Muscle layer of colon (tissue), 2 donors: ENCODE measurements around the gene ZNF512.
"Not testable (repeated sequence)": the region's sequence is repeated elsewhere in the genome, so short reads cannot be mapped to it uniquely, and the experiment has no call there.

ENCODE experiments used
- H3K27ac ChIP-seq: one replicate; pipeline ENCODE4 v1.7.0; 2013; ENCODE audit warnings: low read depth, mild to moderate bottlenecking, low read length, moderate library complexity
- H3K27me3 ChIP-seq, 2 donors: one replicate each; pipeline ENCODE4 v1.7.0; 2013; ENCODE audit warnings: low read length in 2 of 2, mild to moderate bottlenecking in 2 of 2; ENCODE audit not compliant: insufficient read depth in 2 of 2, control insufficient read depth in 1 of 2
- H3K36me3 ChIP-seq: one replicate; pipeline ENCODE4 v1.7.0; 2013; ENCODE audit warnings: mild to moderate bottlenecking, low read length; ENCODE audit not compliant: insufficient read depth
- H3K4me1 ChIP-seq: one replicate; pipeline ENCODE4 v1.7.0; 2013; ENCODE audit warnings: mild to moderate bottlenecking, low read length; ENCODE audit not compliant: insufficient read depth
- H3K4me3 ChIP-seq, 2 donors: one replicate each; pipeline ENCODE4 v1.7.0; 2013; ENCODE audit warnings: low read length in 2 of 2, low read depth in 1 of 2, mild to moderate bottlenecking in 1 of 2, moderate library complexity in 1 of 2
- H3K9ac ChIP-seq: one replicate; pipeline ENCODE4 v1.7.0; 2013; ENCODE audit warnings: low read length
- H3K9me3 ChIP-seq: one replicate; pipeline ENCODE4 v1.7.0; 2013; ENCODE audit warnings: mild to moderate bottlenecking, low read length
- donor health status: abdominal sarcoma.
- donor health status: Adenocarcinoma of cecum.

Gene ZNF512

GRCh38 chr2:27582695-27583389 is at the start of gene ZNF512:
TSS of gene ZNF512 (plus strand) at chr2:27583042. CDS start at chr2:27583113, 71 bp downstream.
- H3K36me3 ChIP-seq, result no peaks in the 10 kb centered on the region
- H3K27me3 ChIP-seq, result no peaks in the 10 kb centered on the region
- peak within 1 kb of the TSS; percentile 97 for H3K9ac ChIP-seq
- H3K9me3 ChIP-seq, result no peaks in the 10 kb centered on the region
- peak within 1 kb of the TSS; percentile 83 for H3K27ac ChIP-seq
- peaks cover 21% of the 10 kb centered on the region for H3K4me1 ChIP-seq
- peak within 1 kb of the TSS; percentile 75 to 84 for H3K4me3 ChIP-seq

GRCh38 chr2:27537287-27537686 is 45.6 kb upstream of the ZNF512 start:
- no peaks in the 10 kb centered on the region for H3K9me3 ChIP-seq
- H3K27ac ChIP-seq, result no peak overlapping the region
- H3K4me1 ChIP-seq, result no peaks in the 10 kb centered on the region
- no peak overlapping the region for H3K9ac ChIP-seq
- no peaks in the 10 kb centered on the region for H3K36me3 ChIP-seq
- H3K27me3 ChIP-seq, result no peaks in the 10 kb centered on the region
- no peak overlapping the region for H3K4me3 ChIP-seq

- not testable (repeated sequence) for H3K4me3 ChIP-seq, H3K27me3 ChIP-seq, H3K9me3 ChIP-seq, H3K4me1 ChIP-seq, H3K9ac ChIP-seq, H3K27ac ChIP-seq, H3K36me3 ChIP-seq
Measured at GRCh38 chr2:27538839-27539450, 43.9 kb upstream of the ZNF512 start.

- not testable (repeated sequence) for H3K4me1 ChIP-seq, H3K9me3 ChIP-seq, H3K4me3 ChIP-seq, H3K36me3 ChIP-seq, H3K27me3 ChIP-seq, H3K9ac ChIP-seq, H3K27ac ChIP-seq
Measured at GRCh38 chr2:27539649-27540048, 43.2 kb upstream of the ZNF512 start.

GRCh38 chr2:27544143-27544821 is 38.6 kb upstream of the ZNF512 start:
- H3K27ac ChIP-seq, result no peak overlapping the region

GRCh38 chr2:27545348-27546141 is 37.3 kb upstream of the ZNF512 start:
- H3K9me3 ChIP-seq, result no peaks in the 10 kb centered on the region
- no peaks in the 10 kb centered on the region for H3K36me3 ChIP-seq
- no peaks in the 10 kb centered on the region for H3K27me3 ChIP-seq
- no peaks in the 10 kb centered on the region for H3K4me1 ChIP-seq
- no peak overlapping the region for H3K9ac ChIP-seq
- H3K4me3 ChIP-seq, result no peak overlapping the region
- H3K27ac ChIP-seq, result no peak overlapping the region

More at GRCh38 chr2:27544143-27544821, 38.6 kb upstream of the ZNF512 start:
- Histone ChIP-seq H3K27me3 (no peaks in the 10 kb centered on the region), H3K9me3 (no peaks in the 10 kb centered on the region), H3K4me1 (no peaks in the 10 kb centered on the region), H3K4me3 (no peak overlapping the region), H3K9ac (no peak overlapping the region), H3K36me3 (no peaks in the 10 kb centered on the region)

- no peaks in the 10 kb centered on the region for H3K36me3 ChIP-seq
- H3K9ac ChIP-seq, result no peak overlapping the region
- H3K9me3 ChIP-seq, result no peaks in the 10 kb centered on the region
- H3K4me1 ChIP-seq, result no peaks in the 10 kb centered on the region
- H3K27me3 ChIP-seq, result no peaks in the 10 kb centered on the region
- no peak overlapping the region for H3K4me3 ChIP-seq
- no peak overlapping the region for H3K27ac ChIP-seq
Measured at GRCh38 chr2:27549303-27549702, 33.5 kb upstream of the ZNF512 start.

GRCh38 chr2:27551514-27551913 is 31.3 kb upstream of the ZNF512 start:
- Histone ChIP-seq H3K27ac (no peak overlapping the region), H3K27me3 (no peaks in the 10 kb centered on the region), H3K4me3 (no peak overlapping the region), H3K36me3 (no peaks in the 10 kb centered on the region), H3K4me1 (no peaks in the 10 kb centered on the region), H3K9me3 (no peaks in the 10 kb centered on the region), H3K9ac (no peak overlapping the region)

- H3K36me3 ChIP-seq, result no peaks in the 10 kb centered on the region
- H3K9ac ChIP-seq, result no peak overlapping the region
- no peak overlapping the region for H3K27ac ChIP-seq
- no peaks in the 10 kb centered on the region for H3K4me1 ChIP-seq
- H3K9me3 ChIP-seq, result no peaks in the 10 kb centered on the region
- H3K27me3 ChIP-seq, result no peaks in the 10 kb centered on the region
- H3K4me3 ChIP-seq, result no peak overlapping the region
Measured at GRCh38 chr2:27552941-27553340, 29.9 kb upstream of the ZNF512 start.

- H3K9ac ChIP-seq, H3K4me1 ChIP-seq, H3K4me3 ChIP-seq, H3K27me3 ChIP-seq, H3K9me3 ChIP-seq, H3K27ac ChIP-seq, H3K36me3 ChIP-seq: not testable (repeated sequence)
Measured at GRCh38 chr2:27554451-27554850, 28.4 kb upstream of the ZNF512 start.

GRCh38 chr2:27559228-27559627 is 23.6 kb upstream of the ZNF512 start:
- Histone ChIP-seq H3K9ac (no peak overlapping the region), H3K27ac (no peak overlapping the region), H3K4me3 (no peak overlapping the region), H3K4me1 (no peaks in the 10 kb centered on the region), H3K27me3 (no peaks in the 10 kb centered on the region), H3K36me3 (no peaks in the 10 kb centered on the region), H3K9me3 (no peaks in the 10 kb centered on the region)
